Right lobe of liver (tissue), 4 donors: Measurements from ENCODE around the gene CFAP119.

ENCODE experiments used
- POLR2A ChIP-seq: fragments of 450-650 bp; IDR thresholded peaks from one replicate; pipeline ENCODE4 v1.6.1; 2017; ENCODE audit warnings: antibody characterized with exemption, mild to moderate bottlenecking
- TF ChIP-seq, protein P1 (sequence below), 4 donors: fragments of 200-600 bp in 3 of 4; fragments of 450-650 bp in 1 of 4; IDR thresholded peaks; one replicate each; pipeline versions ENCODE4 v1.5.1 to v1.8.0; 2016 to 2022; ENCODE audit warnings: antibody characterized with exemption in 4 of 4, mild to moderate bottlenecking in 2 of 4
- donor health status: DM: no; HTN: no; CAD: no.
- donor health status: DM: no; HTN: no; CAD: no.
- donor health status: DM: no; HTN: yes; CAD: no.

GRCh38 chr16:30711712-30712111, 50.1 kb downstream of the CFAP119 start:
- TF ChIP-seq, protein P1, sequence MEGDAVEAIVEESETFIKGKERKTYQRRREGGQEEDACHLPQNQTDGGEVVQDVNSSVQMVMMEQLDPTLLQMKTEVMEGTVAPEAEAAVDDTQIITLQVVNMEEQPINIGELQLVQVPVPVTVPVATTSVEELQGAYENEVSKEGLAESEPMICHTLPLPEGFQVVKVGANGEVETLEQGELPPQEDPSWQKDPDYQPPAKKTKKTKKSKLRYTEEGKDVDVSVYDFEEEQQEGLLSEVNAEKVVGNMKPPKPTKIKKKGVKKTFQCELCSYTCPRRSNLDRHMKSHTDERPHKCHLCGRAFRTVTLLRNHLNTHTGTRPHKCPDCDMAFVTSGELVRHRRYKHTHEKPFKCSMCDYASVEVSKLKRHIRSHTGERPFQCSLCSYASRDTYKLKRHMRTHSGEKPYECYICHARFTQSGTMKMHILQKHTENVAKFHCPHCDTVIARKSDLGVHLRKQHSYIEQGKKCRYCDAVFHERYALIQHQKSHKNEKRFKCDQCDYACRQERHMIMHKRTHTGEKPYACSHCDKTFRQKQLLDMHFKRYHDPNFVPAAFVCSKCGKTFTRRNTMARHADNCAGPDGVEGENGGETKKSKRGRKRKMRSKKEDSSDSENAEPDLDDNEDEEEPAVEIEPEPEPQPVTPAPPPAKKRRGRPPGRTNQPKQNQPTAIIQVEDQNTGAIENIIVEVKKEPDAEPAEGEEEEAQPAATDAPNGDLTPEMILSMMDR (IDR thresholded peaks at IDR 0.05) = no peak
- no peak for TF ChIP-seq POLR2A
